HG03520 (cell line): Measurements from ENCODE around the gene THADA.
"Not testable (repeated sequence)": the region's sequence is repeated elsewhere in the genome, so short reads cannot be mapped to it uniquely, and the experiment has no call there.

Experiments
- ATAC-seq: cut with Tn5 transposase; IDR thresholded peaks from one replicate; pipeline ENCODE4 v1.9.1; 2021; ENCODE audit warnings: mild to moderate bottlenecking, moderate library complexity; ENCODE audit not compliant: unreplicated experiment

The THADA gene

DNA sequence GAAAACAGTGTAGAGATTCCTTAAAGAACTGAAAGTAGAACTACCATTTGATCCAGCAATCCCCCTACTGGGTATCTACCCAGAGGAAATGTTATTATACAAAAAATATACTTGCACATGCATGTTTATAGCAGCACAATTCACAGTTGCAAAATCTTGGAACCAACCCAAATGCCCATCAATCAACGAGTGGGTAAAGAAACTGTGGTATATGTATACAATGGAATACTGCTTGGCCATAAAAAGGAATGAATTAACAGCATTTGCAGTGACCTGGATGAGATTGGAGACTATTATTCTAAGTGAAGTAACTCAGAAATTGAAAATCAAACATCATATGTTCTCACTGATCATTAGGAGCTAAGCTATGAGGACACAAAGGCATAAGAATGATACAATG, 4.8 kb upstream of the THADA start:
- not testable (repeated sequence) for ATAC-seq

DNA sequence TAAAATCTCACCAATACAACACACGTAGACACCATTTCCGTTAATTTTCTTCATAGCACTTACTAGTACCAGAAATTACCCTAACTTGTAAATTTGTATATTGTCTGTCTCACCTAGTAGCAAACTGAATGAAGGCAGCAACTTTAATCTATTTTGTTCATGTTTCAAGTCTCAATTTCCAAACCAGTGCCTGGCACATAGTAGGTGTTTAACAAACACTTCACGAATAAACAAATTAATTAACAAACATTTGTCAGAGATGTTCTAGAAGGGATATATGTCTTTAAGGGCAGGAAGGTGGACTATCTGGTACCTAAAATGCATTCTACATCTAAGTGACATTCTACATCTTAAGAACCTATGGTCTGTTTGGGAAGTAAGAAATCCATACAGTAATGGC, 963 bp downstream of the THADA start:
- no peak for ATAC-seq

DNA sequence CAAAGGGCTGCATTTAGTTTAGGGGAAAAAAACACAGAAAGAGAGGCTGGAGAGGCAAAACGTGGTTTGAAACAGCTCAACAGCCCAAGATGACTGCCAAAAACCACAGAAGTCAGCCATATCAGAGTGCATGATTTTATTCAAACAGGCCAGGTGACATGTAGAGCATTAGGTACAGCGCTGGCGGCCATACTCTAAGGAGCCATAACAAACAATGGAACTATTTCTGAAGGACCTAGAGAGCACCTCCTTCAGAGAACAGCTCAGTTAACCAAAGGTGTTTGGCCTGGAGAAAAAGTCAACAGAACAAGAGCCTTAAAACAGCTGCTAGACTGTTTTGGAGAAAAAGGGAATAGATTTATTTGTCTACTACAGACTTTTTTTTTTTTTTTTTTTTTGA, 2.6 kb downstream of the THADA start:
- ATAC-seq, result no peak

DNA sequence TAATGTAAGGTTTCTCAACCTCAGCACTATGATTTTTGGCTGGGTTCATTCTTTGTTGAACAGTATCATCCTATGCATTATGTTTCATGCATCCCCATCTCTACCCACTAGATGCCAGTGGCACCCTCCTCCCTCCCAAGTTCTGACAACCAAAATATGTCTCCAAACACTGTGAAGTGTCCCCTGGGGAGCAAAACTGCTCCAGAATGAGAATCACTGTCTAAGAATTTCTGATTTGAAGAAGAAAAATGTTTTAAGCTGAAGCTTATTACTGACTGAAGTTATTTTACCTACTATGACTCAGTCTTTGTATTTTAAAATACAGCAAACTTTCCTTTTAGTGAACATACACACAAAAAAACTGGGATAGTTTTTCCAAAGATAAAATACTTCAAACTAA, 3.4 kb downstream of the THADA start:
- ATAC-seq, result no peak

DNA sequence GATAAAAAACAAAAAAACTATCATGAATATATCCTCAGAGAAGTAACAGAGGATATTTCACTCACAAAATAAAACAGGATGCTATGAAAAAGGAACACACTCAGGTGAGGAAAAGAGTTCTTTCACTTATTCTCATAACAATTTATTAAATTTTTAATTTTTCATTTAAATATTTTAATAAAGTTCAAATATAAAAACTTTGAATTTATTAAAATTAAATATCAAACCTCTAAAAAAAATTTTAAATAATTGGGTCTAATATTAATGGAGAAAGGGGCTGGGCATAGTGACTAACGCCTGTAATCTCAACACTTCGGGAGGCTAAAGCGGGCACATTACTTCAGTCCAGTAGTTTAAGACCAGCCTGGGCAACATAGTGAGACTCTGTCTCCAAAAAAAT, 10.1 kb downstream of the THADA start:
- ATAC-seq, result no peak

DNA sequence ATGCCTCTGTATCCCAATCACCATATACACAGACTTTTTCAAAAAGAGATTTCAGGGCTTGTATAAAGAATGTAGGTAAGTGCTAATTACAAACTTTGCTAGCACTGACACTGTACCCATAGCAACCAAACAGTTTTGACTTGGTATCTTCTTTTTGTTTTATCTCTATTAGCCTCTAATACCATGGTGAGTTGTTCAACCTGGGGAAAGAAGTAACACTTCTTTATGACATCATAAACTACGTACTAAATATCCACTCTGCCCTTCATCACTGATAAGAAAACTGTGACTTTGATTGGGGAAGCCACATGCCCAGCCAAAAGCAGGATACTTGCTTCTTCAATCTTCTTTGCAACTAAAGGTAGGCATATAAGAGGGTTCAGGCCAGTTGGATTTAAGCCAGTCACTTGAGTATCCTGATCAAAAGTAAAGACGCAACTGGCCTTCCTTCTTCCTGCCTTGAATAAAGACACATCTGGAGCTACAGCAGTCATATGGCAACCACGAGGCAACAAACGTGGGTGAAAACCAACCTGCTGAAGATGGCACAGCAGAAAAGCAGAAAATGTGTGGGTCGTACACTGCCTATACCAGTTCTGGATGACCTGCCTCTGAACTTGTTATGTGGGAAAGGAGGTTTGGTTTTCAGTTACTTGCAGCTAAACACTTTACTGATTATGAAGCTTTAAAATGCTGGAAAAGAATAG, 16.4 kb downstream of the THADA start:
- ATAC-seq, result no peak

DNA sequence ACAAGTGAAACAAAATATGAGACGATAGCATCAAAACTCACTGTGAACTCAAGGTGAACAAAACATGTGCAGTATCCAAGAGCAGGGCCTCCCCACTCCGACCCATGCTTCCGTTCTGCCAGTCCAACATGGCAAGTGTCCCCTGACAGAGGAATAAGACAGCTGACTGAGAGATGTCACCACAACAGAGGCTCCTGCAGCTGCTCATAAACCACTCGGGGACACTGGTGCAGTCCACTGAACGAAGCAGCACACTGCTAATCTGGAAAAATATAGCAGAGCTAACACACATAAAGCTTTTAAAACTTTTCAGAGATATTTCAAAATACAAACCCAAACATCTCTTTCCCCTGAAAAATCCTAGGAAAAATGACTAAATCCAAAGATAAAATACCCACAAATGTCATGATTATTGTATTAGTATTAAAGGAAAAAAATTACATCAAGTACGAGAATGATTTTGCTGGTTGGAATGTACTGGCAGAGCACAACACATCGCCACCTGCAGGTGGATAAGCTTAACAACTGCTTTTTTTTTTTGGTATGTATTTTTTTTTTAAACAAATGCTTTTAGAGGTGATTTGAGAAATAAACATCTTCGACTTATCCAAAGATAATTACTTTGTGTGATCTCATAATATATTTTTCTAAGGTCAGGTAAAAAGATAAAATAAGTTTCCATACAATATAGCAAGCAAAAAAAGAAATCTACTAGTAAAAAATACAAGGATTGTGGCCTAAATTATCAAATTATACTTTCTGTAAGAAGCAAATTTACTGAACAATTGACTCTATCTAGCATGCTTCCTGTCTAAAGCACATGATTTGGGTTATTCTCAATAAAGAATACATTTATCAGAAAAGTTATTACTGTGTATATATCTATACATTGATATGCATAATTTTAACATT, 18.6 kb downstream of the THADA start:
- ATAC-seq, result no peak

DNA sequence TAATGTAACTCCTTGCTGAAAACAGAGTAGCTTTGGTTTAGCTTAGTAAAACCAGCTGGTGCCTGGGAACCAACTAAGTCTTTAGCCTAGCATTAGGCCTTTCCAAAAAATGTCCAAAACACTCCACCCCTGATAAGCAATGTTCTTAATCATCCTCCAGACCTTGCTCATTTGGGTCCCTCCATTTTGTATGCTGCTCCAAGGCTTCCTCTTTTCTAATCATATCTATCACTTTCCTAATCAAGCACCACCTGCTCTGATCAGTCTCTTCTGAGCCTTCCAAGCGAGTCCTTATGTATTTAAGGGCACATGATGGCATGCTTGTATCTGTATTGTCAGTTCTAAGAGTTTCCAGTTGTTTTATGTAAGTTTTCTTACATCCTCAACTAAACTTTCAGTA, 23.6 kb downstream of the THADA start:
- ATAC-seq, result no peak

DNA sequence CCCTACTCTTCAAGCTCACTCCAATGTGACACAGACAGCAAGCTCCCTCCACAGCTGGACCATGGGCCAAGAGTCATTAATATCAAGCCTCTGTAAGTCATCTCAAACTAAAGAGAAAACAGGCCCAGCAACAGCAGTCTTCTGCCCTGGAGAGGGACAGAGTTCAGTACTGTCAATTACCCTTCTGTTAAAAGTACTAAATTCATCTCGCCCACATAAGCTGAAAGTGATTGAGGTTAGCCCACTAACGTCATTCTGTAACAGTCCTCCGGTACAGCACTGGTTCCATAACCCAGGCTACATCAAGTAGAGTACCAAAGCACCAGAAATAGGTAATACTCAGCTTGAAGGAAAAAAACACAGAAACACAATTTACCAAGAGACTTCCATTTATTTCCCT, 25.9 kb downstream of the THADA start:
- peak; percentile 82 for ATAC-seq

DNA sequence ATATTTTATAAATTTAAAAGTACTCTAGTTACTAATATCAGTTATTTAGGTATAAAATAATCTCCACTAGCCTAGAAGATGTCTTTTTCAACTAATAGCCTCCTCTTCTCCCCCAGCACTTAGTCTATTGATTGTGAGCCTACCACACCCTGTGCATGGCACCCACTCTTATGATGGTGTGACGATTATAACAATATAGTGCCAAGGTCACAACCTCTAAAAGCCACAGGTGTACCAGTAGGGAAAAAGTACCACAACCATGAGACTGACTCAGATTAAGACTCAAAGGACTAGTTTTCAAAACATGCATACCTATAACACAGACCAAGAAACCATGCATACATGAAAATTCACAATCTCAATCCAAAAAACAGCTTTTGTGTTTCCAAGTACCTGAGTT, 27.6 kb downstream of the THADA start:
- ATAC-seq, result no peak

DNA sequence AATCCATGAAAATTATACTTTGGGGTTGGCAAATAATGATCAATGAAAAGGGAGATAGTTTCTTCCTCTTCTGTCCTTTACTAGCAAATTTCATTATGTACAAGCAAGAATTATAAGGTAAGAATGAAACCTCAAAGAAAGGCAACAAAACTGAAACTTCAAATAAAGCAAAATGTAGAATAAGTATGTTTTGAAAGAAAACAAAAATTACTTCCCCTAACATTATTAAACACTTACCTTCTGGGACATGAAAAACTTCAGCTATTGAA, 29.4 kb downstream of the THADA start:
- no peak for ATAC-seq

DNA sequence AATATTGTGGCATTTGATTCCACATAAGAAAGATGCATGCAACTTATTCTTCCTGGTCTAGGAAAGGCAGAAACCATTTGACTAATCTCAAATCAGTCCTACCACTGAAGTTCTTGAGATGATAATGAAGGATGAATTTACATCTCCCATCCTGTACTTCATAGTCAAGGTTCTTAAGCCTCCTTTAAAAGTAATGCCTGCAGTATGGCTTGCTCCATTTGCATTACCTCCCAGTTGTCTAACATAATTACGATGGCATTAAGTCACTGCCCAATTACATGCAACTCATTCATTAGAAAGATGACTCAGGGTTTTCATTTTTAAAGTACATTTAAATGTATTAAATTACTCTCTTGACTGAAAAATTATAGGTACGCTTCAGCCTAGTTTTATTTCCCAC, 32.2 kb downstream of the THADA start:
- no peak for ATAC-seq

DNA sequence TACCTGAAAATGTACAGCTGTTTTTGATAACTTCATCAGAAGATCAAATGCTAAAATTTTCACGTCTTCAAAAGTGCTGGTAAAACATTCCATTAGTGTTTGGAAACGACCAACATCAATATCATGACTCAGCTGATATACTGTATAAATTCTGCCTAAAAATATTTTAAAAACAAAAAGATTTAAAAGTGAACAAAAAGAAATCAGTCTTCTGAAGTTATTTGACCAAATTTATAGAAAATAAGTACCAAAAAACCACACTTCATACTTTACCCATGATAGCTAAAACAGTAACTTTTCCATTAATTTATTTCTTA, 35.6 kb downstream of the THADA start:
- no peak for ATAC-seq

DNA sequence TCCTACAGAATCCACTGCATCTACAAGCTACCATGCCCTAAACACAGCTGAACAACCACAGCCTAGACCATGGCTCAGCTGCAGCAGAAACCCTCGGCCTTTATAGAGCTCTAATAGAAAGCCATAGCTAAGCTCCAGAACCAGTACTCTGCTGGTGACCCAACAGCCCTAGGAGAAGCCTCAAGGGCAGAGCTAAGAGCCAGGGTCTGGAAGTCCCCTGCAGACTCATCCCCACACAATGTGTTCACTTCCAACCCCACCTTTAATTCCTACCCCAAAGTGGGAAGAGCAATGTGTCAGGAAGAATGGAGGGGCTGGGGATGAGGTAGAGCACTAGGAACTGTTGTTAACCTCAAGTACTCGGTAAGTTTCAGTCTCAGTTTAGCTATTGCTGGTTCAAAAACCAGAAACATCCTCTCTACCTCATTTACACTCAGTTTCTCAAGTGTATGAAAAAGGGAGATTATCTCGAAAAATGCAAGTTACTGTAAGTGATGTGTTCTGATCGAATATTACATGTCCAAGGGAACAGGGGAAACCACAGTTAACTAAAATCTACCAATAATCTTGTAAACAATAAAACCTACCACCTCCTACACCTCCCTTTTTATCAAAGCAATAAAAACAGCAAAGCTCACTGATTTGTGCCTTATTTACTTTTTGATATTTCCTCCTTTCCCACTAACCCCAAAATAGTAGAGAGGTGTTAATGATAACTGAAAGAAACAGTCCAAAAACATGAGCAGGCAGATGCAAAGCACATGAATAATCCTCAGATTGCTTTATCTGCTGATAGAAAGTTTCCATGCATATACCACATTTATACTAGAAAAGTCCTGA, 36.2 kb downstream of the THADA start:
- no peak for ATAC-seq

DNA sequence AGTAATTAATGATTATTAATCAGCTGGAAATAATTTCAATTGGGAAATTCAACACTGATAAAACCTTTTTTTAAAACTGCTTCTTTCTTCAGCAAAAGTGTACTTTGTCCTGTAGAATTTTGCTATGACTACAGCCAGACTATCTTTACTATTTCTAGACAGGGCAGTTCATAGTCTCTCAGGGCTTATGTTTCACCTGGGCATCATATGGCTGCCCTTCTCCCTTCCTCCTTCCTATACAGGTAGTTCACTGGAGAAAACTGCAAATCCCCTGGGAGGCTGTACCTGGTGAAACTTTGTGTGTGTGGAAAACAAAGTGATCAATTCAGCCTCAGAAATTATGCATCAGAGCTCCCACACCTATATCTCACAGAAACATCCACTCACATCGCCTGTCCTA, 38.6 kb downstream of the THADA start:
- ATAC-seq, result no peak

DNA sequence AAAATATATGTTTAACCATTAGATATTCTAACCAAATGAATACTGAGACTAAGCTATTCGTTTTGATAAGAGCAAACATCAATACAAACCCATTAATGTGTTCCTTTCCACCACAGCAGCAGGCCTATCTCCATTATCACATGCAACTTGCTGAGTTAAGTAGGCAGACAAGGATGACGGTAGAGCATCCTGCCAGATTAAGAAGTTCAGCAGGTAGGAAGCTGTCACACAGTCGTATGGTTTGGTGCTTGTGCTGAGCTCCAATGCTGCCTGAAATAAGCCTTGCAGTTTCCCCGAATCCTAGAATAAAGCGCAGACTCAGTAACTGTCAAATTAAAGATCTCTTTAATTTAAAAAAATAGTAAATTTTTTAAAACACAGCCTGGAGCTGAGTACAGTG, 39.6 kb downstream of the THADA start:
- ATAC-seq, result no peak

DNA sequence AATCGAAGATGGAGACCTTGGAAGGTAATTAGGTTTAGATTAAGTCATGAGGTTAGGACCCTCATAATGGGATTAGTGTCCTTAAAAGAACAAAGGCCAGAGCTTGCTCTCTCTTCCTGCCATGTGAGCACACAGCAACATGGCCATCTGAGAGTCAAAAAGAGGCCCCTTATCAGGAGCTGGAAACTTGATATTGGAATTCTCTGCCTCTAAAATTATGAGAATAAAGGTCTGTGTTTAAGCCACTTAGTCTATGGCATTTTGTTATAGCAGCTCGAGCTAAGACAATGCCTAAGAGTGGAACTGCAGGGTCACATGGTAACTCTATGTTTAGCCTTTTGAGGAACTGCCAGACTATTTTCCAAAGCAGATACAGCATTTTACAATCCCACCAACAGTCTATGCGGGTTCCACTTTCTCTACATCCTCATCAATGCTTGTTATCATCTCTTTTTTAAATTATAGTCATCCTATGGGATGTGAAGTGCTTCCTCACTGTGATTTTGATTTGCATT, 42.4 kb downstream of the THADA start:
- ATAC-seq, result no peak

DNA sequence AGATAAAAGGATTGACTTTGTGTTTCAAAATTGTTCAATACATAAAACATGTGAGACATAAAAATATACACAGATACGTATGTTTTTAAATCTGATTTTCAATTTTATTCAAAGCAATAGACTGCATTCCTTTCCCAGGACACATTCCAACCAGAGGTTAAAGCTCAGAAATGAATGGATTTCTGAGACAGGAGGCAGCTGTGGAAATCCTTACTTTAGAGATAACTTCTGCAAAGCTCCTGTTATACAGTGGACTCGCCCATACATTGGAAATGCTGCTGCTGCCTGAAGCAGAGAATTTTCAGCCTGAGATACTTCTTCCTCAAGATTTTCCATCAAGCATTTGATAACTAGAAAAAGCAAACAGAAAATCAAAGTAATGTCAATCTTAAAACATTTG, 43.8 kb downstream of the THADA start:
- ATAC-seq, result no peak

DNA sequence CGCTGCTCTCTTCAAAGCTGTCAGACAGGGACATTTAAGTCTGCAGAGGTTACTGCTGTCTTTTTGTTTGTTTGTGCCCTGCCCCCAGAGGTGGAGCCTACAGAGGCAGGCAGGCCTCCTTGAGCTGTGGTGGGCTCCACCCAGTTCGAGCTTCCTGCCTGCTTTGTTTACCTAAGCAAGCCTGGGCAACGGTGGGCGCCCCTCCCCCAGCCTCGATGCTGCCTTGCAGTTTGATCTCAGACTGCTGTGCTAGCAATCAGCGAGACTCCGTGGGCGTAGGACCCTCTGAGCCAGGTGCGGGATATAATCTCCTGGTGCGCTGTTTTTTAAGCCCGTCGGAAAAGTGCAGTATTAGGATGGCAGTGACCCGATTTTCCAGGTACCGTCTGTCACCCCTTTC, 47.5 kb downstream of the THADA start:
- not testable (repeated sequence) for ATAC-seq

DNA sequence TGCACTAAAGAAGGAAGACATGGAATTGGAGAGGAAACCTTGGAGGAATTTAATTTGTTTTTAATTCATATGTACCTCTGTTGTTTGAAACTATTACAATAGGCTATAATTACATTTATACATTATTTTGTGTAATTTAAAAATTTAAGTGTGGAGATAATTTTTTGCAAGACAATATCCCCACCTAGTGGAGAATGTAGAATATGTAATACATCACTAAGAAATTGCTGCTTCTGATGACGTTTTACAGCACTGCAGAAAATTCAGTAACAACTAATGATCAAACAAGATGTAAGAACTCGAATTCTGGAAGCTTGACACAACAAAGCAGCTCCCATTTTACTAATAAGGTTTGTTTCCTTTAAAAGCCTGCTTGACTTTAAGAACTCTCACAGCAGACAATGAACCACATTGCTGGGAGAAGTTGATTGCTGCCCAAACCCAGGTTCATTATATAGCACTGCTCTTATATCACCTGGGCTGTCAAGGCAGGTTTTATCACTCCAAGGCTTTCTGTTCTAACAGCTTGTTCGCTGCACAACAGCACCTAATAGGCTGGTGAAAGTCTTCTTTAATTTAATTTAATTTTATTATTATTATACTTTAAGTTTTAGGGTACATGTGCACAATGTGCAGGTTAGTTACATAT, 53.4 kb downstream of the THADA start:
- ATAC-seq, result no peak

DNA sequence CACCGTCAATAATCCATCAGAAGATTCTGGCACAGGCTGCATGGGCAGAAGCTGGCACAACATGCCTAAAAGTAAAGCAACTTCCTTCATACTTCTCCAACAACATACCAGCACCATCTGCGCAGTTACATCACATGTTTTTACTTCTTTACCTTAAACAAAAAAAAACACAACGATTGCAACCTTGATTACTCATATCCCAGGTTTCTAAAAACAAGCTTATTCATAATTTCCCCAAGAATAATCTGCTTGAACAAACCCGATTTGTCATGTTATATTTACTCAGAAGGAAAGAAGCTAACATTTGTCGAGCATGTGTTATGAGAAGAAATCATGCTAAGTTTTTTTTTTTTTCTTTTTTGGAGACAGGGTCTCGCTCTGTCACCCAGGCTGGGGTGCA, 54.7 kb downstream of the THADA start:
- ATAC-seq, result no peak
